ENCODE measurements around the gene DENND1A.

GRCh38 chr9:123722378-123722777 is 207.5 kb downstream of the DENND1A start:
- TF ChIP-seq HDGF (IDR thresholded peaks at IDR 0.05; ENCODE audit: borderline replicate concordance), result no peak
- no peak for TF ChIP-seq NFRKB (IDR thresholded peaks at IDR 0.05)
- no peak for TF ChIP-seq BHLHE40 (IDR thresholded peaks at IDR 0.05; ENCODE audit: borderline replicate concordance)
- TF ChIP-seq SUZ12 (IDR thresholded peaks at IDR 0.05), result no peak
- no peak for TF ChIP-seq ELF4 (IDR thresholded peaks at IDR 0.05)
- TF ChIP-seq SP1 (IDR thresholded peaks at IDR 0.05), result no peak
- TF ChIP-seq, protein P1, sequence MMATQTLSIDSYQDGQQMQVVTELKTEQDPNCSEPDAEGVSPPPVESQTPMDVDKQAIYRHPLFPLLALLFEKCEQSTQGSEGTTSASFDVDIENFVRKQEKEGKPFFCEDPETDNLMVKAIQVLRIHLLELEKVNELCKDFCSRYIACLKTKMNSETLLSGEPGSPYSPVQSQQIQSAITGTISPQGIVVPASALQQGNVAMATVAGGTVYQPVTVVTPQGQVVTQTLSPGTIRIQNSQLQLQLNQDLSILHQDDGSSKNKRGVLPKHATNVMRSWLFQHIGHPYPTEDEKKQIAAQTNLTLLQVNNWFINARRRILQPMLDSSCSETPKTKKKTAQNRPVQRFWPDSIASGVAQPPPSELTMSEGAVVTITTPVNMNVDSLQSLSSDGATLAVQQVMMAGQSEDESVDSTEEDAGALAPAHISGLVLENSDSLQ (IDR thresholded peaks at IDR 0.05), result no peak
- no peak for TF ChIP-seq ARNT (IDR thresholded peaks at IDR 0.05)
- no peak for TF ChIP-seq CTBP1 (IDR thresholded peaks at IDR 0.05; ENCODE audit: borderline replicate concordance)
- TF ChIP-seq TARDBP (IDR thresholded peaks at IDR 0.05), result no peak
- TF ChIP-seq FOXA1 (IDR thresholded peaks at IDR 0.05), result no peak
- no peak for TF ChIP-seq FOXM1 (IDR thresholded peaks at IDR 0.05; ENCODE audit: borderline replicate concordance)
- no peak for TF ChIP-seq LEF1 (IDR thresholded peaks at IDR 0.05; ENCODE audit: borderline replicate concordance)

Data from HEK293T (cell line).